Vagina (tissue), 2 donors: ENCODE results near the gene TEX19. TPM values are rescaled to one million over a fixed set of nuclear protein-coding genes. Genes with fewer than 3 reads are reported as not detected.

Experiments used
- DNase-seq, 2 donors: peaks; one replicate each; pipeline ENCODE4 v3.0.0-alpha.2; 2017; ENCODE audit errors: extremely low spot score in 2 of 2
- H3K27ac ChIP-seq: fragments of 200-600 bp; sonication (generic); one replicate; pipeline ENCODE4 v1.5.1; 2019
- H3K27me3 ChIP-seq: fragments of 200-600 bp; sonication (generic); one replicate; pipeline ENCODE4 v1.5.1; 2019
- H3K36me3 ChIP-seq, 2 donors: fragments of 200-600 bp; sonication (generic); one replicate each; pipeline ENCODE4 v1.5.1; 2017 to 2019
- H3K4me1 ChIP-seq: fragments of 200-600 bp; sonication (generic); one replicate; pipeline ENCODE4 v1.5.1; 2019
- H3K4me3 ChIP-seq, 2 donors: fragments of 200-600 bp; sonication (generic); 1 replicate in 1 of 2; 2 replicates in 1 of 2; pipeline ENCODE4 v1.5.1; 2016 to 2019
- H3K9me3 ChIP-seq: fragments of 200-600 bp; sonication (generic); one replicate; pipeline ENCODE4 v1.5.1; 2019
- POLR2A ChIP-seq, 2 donors: fragments of 450-650 bp; IDR thresholded peaks; one replicate each; pipeline ENCODE4 v1.6.1; 2017; ENCODE audit warnings: antibody characterized with exemption in 2 of 2, mild to moderate bottlenecking in 2 of 2, moderate library complexity in 2 of 2
- POLR2AphosphoS5 ChIP-seq, 2 donors: sonication (generic); formaldehyde crosslinking; IDR thresholded peaks; one replicate each; pipeline ENCODE4 v1.9.0; 2017; ENCODE audit warnings: antibody characterized with exemption in 2 of 2, mild to moderate bottlenecking in 2 of 2, low read depth in 1 of 2; ENCODE audit not compliant: insufficient read depth in 1 of 2
- intact Hi-C: fragments of 100-400 bp; cut with DNase I; formaldehyde crosslinking; loops from one replicate; pipeline ENCODE4 v1.15.1; 2023
- total RNA-seq: library from RNA; depleted of rRNA; stranded (reverse); fragments of >200 nt; gene quantifications from one replicate; pipeline ENCODE4 v1.2.3, GENCODE V29; 2016
- TF ChIP-seq, protein P1 (sequence below), 3 experiments: fragments of 450-650 bp in 2 of 3; fragments of 200-600 bp in 1 of 3; sonication (generic) in 1 of 3; IDR thresholded peaks; one replicate each; pipeline ENCODE4 v1.5.1; 2017 to 2019; ENCODE audit warnings: antibody characterized with exemption in 3 of 3, mild to moderate bottlenecking in 2 of 3, moderate library complexity in 2 of 3

Gene TEX19
- total RNA-seq, 1 donor from 2014 or later = not detected

GRCh38 chr17:82333279-82334171 lies 25.5 kb upstream of the TEX19 start, which contains the start of gene SECTM1:
Gene SECTM1, minus strand, starts transcription at chr17:82333766. Its CDS starts 6,526 bp downstream, at chr17:82327240.
- Histone ChIP-seq H3K36me3 (no peaks in the 10 kb centered on the region), H3K4me3 (peak within 1 kb of the TSS; percentile 65 to 80), H3K9me3 (no peaks in the 10 kb centered on the region), H3K4me1 (peaks cover 53% of the 10 kb centered on the region), H3K27me3 (no peaks in the 10 kb centered on the region), H3K27ac (peak within 1 kb of the TSS; percentile 74)
- peak; percentile 29 to 56 for TF ChIP-seq POLR2AphosphoS5 (IDR thresholded peaks at IDR 0.05; ENCODE audit: insufficient read depth in 1 of 2, low read depth in 1 of 2)
- no peak for TF ChIP-seq POLR2A (IDR thresholded peaks at IDR 0.05)
- no peak for DNase-seq
- intact Hi-C loops = no loop called here

- DNase-seq = no peak
- peaks cover 59% of the 10 kb centered on the region for H3K4me1 ChIP-seq
- no peaks in the 10 kb centered on the region for H3K9me3 ChIP-seq
- intact Hi-C loops = no loop called here
- no peaks in the 10 kb centered on the region for H3K27me3 ChIP-seq
- peak overlapping the region; percentile 74 for H3K27ac ChIP-seq
- H3K4me3 ChIP-seq = peak overlapping the region; percentile 65 to 80
- H3K36me3 ChIP-seq = no peaks in the 10 kb centered on the region
- TF ChIP-seq POLR2AphosphoS5 (IDR thresholded peaks at IDR 0.05; ENCODE audit: insufficient read depth in 1 of 2, low read depth in 1 of 2) = peak in 1 of 2 donors; percentile 47
- no peak for TF ChIP-seq POLR2A (IDR thresholded peaks at IDR 0.05)
- TF ChIP-seq, protein P1, sequence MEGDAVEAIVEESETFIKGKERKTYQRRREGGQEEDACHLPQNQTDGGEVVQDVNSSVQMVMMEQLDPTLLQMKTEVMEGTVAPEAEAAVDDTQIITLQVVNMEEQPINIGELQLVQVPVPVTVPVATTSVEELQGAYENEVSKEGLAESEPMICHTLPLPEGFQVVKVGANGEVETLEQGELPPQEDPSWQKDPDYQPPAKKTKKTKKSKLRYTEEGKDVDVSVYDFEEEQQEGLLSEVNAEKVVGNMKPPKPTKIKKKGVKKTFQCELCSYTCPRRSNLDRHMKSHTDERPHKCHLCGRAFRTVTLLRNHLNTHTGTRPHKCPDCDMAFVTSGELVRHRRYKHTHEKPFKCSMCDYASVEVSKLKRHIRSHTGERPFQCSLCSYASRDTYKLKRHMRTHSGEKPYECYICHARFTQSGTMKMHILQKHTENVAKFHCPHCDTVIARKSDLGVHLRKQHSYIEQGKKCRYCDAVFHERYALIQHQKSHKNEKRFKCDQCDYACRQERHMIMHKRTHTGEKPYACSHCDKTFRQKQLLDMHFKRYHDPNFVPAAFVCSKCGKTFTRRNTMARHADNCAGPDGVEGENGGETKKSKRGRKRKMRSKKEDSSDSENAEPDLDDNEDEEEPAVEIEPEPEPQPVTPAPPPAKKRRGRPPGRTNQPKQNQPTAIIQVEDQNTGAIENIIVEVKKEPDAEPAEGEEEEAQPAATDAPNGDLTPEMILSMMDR (IDR thresholded peaks at IDR 0.05) = no peak
Observed at GRCh38 chr17:82334204-82334621, 24.8 kb upstream of the TEX19 start.

- H3K4me1 ChIP-seq = peaks cover 65% of the 10 kb centered on the region
- intact Hi-C loops = no loop called here
- peak overlapping the region; percentile 65 to 80 for H3K4me3 ChIP-seq
- H3K36me3 ChIP-seq = no peaks in the 10 kb centered on the region
- no peaks in the 10 kb centered on the region for H3K27me3 ChIP-seq
- H3K27ac ChIP-seq = peak overlapping the region; percentile 74
- DNase-seq = no peak
- no peaks in the 10 kb centered on the region for H3K9me3 ChIP-seq
- TF ChIP-seq, protein P1 (IDR thresholded peaks at IDR 0.05) = no peak
- no peak for TF ChIP-seq POLR2A (IDR thresholded peaks at IDR 0.05)
- TF ChIP-seq POLR2AphosphoS5 (IDR thresholded peaks at IDR 0.05; ENCODE audit: insufficient read depth in 1 of 2, low read depth in 1 of 2) = peak; percentile 48 to 55
Observed at GRCh38 chr17:82334622-82335394, 24.2 kb upstream of the TEX19 start.

DNA sequence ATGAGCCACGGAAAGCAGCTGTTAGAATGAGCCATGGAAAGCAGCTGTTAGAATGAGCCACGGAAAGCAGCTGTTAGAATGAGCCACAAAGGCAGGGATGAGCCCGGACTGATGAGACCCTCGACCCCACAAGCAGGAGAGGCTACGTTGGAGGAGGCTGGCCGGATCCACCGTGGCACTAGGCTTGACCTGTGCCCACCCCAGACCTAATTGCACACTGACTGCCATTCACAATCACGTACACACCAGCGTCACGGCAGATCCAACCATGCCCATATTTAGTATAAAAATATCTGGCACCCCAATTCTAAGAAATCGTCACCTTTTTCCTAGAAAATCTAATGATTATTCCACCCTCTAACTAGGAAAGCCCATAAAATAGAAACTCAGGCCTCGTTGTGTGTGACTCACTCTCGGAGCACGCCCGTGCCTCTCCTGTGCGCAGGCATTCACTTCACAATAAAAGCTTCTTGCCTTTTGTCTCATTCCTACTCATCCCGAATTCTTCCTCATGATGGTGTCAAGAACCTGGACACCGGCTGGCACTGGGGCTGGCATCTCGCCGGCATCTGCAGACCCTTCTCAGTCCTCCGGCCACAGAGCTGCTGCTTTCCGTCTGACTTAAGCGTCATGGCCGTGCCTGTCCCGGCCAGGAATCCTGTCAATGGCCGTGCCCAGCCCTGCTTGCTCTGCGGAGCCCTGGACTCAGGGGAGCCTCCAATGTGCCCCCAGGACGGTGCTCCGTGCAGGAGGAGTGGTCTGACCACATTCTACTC lies 20.0 kb upstream of the TEX19 start:
- no peaks in the 10 kb centered on the region for H3K27me3 ChIP-seq
- DNase-seq = no peak
- H3K27ac ChIP-seq = peak overlapping the region; percentile 81
- no peaks in the 10 kb centered on the region for H3K36me3 ChIP-seq
- intact Hi-C loops = no loop called here
- H3K9me3 ChIP-seq = no peaks in the 10 kb centered on the region
- TF ChIP-seq POLR2AphosphoS5 (IDR thresholded peaks at IDR 0.05; ENCODE audit: insufficient read depth in 1 of 2, low read depth in 1 of 2) = peak; percentile 70 to 96
- TF ChIP-seq, protein P1 (IDR thresholded peaks at IDR 0.05) = no peak
- H3K4me3 ChIP-seq = peak overlapping the region; percentile 36 to 52
- peaks cover 30% of the 10 kb centered on the region for H3K4me1 ChIP-seq
